Fibroblast of skin of right biceps (primary cell): ENCODE data around the gene RHOV.
A peak's percentile ranks its signal among the peaks of the same experiment; 100 is the strongest.
"Not testable (repeated sequence)": the region's sequence is repeated elsewhere in the genome, so short reads cannot be mapped to it uniquely, and the experiment has no call there.

ENCODE experiments used
- DNase-seq: peaks from one replicate; pipeline ENCODE4 v3.0.0-alpha.2; 2013

RHOV gene

GRCh38 chr15:40871749-40872617, 2.1 kb downstream of the RHOV start:
- DNase-seq: no peak

- DNase-seq: no peak
Observed at GRCh38 chr15:40870716-40871115, 3.3 kb downstream of the RHOV start.

DNA sequence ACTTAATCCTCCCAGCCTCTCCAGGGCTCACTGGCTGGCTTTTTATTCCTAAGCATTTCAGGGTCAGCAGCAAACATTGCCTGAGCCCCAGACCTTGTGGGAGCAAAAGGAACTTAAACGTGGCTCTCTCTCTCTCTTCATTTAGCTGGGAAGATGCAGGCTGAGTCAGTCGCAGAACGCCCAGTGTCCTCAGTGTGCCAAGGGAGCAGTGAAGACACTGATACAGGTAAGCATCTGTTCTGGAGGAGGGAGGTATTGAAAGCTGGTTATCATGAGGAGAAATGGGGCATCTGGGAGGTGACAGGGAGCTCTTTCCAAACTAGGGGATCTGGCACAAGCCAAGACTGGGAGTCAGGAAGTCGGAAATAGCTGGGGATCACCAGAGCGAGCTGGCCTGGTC, 4.3 kb downstream of the RHOV start:
- DNase-seq: no peak

DNA sequence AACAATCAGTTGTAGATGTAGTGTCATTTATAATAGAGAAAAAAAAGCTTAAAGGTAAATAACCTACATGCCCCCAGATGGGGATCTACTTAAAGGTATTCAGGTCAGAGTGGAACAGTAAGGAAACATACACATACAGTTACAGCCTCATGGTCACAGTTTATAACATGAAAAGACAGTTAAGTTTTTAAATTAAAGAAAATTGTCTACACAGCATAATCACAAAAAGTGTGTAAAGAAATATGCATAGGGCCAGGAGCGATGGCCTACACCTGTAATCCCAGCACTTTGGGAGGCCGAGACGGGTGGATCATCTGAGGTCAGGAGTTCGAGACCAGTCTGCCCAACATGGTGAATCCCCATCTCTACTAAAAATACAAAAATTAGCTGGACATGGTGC, 6.8 kb downstream of the RHOV start:
- no peak for DNase-seq

- DNase-seq: no peak
Observed at GRCh38 chr15:40863660-40864270, 10.3 kb downstream of the RHOV start.

- not testable (repeated sequence) for DNase-seq
Observed at GRCh38 chr15:40861147-40861546, 12.9 kb downstream of the RHOV start.

DNA sequence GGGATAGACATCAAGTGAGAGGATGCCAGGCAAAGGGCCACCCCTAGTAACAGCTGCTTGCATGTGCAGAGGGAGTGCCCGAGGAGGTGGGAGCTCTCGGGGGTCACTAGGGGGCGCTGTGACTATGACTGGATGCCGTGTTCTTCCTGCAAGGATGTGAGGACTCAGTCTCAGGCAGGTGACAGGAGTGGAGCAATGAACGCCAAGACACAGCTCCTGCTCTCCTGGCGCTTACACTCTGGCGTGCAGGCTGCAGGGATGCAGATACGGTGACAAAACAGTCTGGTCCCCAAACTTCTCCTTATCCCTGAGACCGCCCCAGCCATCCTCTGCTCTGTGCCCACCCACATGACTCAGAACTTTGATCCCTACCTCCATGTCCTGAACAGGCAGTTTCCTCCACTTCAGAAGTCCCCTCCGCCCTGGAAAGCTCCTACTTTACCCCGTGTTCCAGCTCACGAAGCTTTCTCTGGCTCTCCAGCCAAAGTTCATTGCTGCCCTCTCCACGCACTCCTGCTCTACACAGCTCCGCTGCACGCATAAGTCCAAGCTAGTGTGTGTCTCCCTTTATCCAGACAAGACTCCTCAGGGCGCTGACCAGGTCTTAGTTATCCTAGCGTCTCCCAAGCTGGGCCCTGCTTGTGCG, 14.7 kb downstream of the RHOV start:
- peak; percentile 62 for DNase-seq

DNA sequence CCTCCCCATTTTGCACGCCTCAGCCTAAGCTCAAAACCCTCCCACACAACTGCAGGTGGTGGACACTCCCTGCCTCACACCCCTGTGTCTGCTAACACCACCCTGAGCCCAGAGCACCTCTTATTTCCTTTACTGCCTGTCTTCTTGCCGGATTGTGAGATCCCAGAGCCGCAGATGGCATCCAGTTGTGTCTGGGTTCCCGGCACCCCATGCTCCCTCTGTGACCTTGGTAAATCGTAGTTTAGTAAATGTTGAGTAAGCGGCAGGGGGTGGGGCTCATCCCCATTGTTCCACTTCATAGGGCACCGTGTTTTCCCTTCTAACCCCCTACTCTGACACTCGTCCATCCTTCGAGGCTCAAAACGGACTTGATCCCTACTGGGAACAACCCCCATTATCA, 15.3 kb downstream of the RHOV start:
- no peak for DNase-seq

GRCh38 chr15:40857601-40858341, 16.3 kb downstream of the RHOV start:
- DNase-seq: peak; percentile 49

DNA sequence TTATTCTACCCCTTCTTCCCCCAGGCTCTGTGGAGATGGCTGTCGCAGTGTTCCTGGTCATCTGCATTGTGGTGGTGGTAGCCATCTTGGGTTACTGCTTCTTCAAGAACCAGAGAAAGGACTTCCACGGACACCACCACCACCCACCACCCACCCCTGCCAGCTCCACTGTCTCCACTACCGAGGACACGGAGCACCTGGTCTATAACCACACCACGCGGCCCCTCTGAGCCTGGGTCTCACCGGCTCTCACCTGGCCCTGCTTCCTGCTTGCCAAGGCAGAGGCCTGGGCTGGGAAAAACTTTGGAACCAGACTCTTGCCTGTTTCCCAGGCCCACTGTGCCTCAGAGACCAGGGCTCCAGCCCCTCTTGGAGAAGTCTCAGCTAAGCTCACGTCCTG, 17.3 kb downstream of the RHOV start:
- no peak for DNase-seq

DNA sequence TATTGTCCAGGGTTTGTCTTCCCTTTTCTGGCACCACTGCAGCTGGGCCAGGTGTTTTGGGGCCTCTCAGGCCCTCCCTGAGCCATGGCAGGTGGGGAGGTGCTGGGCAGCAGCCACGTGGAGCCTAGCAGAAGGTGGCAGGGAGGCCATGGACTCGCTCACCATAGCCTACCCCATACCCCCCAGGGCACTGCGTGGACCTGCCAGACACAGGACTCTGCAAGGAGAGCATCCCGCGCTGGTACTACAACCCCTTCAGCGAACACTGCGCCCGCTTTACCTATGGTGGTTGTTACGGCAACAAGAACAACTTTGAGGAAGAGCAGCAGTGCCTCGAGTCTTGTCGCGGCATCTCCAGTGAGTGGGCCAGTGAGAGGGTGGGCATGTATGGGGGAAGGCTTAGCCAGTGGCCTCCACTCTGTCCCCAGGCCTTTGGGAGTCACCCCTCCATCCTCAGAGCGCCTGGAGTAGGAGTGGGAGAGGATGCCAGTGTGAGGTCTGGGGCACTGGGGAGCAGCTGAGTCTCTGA, 18.3 kb downstream of the RHOV start:
- no peak for DNase-seq

- DNase-seq: no peak
Observed at GRCh38 chr15:40854161-40854560, 19.9 kb downstream of the RHOV start.

- no peak for DNase-seq
Observed at GRCh38 chr15:40853241-40853890, 20.7 kb downstream of the RHOV start.

GRCh38 chr15:40852529-40852928, 21.5 kb downstream of the RHOV start:
- DNase-seq: no peak

DNA sequence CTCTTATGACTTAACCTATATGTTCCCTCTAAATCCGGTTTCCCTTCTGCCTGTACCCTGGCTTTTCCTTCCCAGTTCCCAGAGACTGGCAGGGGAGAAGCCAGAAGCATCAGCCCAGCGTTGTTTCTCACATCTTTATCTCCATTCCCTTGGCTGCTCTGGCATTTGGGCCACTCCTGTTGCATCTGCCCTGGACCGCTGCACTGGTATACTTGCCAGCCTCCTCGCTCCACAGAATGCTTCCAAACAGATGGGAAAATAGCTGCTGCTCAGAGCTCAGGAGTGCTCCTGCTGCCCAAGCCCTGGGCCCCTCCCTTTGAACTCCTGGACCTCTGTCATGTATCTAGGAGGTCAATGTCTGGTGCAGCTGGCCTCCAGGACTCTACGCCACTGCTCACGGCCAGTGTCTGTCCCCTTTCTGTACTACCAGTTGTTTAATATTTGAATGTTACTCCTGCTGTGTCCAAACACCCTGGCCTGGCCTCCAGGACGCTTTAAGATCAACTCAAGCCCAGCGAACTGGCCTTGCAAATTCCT, 23.4 kb downstream of the RHOV start:
- DNase-seq: no peak

GRCh38 chr15:40847223-40847961, 26.6 kb downstream of the RHOV start:
- DNase-seq: peak; percentile 25

- no peak for DNase-seq
Observed at GRCh38 chr15:40846841-40847222, 27.2 kb downstream of the RHOV start.

DNA sequence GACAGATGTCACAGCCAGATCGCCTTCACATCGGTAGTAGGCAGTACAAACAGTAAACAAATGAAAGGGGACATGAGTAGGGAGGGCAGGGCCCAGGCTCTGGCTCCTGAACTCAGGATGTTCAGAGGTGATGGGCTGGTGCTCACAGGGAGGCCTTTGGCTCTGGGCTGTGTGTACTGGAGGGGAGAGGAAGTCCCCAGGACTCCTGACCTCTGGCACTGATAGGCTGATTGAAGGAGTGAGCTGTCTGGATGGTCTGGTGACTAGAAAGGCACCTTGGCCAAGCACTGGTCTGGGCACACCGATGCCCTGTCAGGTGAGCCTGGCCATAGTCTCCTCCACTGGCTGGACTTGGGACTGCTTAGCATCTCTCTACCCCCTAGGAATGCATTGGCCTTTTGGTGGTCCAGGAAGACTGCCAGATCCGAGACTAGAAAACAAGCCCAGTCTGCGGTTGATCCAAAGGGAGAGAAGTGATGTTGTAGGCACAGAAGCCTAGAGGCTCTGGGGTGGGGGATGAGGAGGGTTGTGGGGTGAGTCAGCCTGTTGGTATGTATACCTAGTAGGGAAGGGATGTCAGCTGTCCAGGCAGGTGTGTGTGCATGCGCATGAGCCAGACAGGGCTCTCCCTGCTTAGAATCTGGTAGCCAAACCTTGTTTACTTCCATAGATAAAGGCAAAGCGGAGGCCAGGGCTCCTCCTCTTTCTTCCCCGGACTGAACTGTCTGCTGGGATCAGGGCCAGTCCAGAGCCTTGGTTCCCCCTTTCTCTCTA, 28.3 kb downstream of the RHOV start:
- DNase-seq: no peak

GRCh38 chr15:40845036-40845435, 29.0 kb downstream of the RHOV start:
- no peak for DNase-seq

DNA sequence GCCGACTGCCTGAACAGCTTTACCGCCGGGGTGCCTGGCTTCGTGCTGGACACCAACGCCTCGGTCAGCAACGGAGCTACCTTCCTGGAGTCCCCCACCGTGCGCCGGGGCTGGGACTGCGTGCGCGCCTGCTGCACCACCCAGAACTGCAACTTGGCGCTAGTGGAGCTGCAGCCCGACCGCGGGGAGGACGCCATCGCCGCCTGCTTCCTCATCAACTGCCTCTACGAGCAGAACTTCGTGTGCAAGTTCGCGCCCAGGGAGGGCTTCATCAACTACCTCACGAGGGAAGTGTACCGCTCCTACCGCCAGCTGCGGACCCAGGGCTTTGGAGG, 29.4 kb downstream of the RHOV start:
- no peak for DNase-seq
